ENCODE results near the gene GRK6. TPM values are rescaled to one million over a fixed set of nuclear protein-coding genes. Genes with fewer than 3 reads are reported as not detected.

GRK6 gene
- polyA plus RNA-seq, 1 experiment, result 16.4 TPM

- TF ChIP-seq, protein P1, sequence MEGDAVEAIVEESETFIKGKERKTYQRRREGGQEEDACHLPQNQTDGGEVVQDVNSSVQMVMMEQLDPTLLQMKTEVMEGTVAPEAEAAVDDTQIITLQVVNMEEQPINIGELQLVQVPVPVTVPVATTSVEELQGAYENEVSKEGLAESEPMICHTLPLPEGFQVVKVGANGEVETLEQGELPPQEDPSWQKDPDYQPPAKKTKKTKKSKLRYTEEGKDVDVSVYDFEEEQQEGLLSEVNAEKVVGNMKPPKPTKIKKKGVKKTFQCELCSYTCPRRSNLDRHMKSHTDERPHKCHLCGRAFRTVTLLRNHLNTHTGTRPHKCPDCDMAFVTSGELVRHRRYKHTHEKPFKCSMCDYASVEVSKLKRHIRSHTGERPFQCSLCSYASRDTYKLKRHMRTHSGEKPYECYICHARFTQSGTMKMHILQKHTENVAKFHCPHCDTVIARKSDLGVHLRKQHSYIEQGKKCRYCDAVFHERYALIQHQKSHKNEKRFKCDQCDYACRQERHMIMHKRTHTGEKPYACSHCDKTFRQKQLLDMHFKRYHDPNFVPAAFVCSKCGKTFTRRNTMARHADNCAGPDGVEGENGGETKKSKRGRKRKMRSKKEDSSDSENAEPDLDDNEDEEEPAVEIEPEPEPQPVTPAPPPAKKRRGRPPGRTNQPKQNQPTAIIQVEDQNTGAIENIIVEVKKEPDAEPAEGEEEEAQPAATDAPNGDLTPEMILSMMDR (IDR thresholded peaks at IDR 0.05; ENCODE audit: low read depth, low read length), result peak; percentile 44
- Histone ChIP-seq H3K9me3 (ENCODE audit: control insufficient read depth, insufficient read depth, low read length) (no peaks in the 10 kb centered on the region), H3K27me3 (ENCODE audit: control insufficient read depth, insufficient read depth, low read length) (peaks cover 32% of the 10 kb centered on the region), H3K27ac (ENCODE audit: low read depth, low read length) (no peak overlapping the region), H3K4me3 (ENCODE audit: low read depth, low read length) (no peak overlapping the region)
- CTCF ChIA-PET, result interaction anchor here (0.6 to 1.4 kb wide), 5 partner anchors 12 to 73 kb away, joined by 3 to 6 read pairs (median 5); no protein-coding TSS in a partner anchor
- POLR2A ChIA-PET, result no interaction called here
- DNase-seq (ENCODE audit: low read depth, low spot score), result no peak
Observed at GRCh38 chr5:177382423-177383029, 44.0 kb upstream of the GRK6 start.

DNA sequence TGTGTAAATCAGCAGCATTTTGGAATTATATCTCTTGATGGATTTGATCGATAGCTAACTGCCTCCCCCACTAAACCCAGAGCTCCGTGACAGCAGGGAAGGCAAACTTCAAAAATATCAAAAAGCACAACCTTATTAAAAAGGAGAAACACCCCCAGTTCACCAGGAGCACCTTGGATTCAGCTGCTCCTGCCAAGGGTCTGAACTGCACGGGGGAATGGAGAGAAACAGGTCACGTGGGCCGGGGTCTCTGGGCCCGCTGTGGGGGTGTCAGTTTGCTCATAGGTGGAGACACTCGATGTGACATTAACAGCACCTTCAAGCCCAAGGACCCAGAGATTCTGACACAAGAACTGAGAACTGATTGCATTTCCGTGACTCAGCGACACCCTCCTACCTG, 43.3 kb upstream of the GRK6 start:
- H3K27ac ChIP-seq (ENCODE audit: low read depth, low read length), result no peak overlapping the region
- peaks cover 32% of the 10 kb centered on the region for H3K27me3 ChIP-seq (ENCODE audit: control insufficient read depth, insufficient read depth, low read length)
- ChIA-PET POLR2A (no interaction called here), CTCF (interaction anchor here (1.2 to 1.4 kb wide), 3 partner anchors 12 to 65 kb away, joined by 5 to 6 read pairs (median 6); no protein-coding TSS in a partner anchor)
- DNase-seq (ENCODE audit: low read depth, low spot score), result no peak
- no peaks in the 10 kb centered on the region for H3K9me3 ChIP-seq (ENCODE audit: control insufficient read depth, insufficient read depth, low read length)
- TF ChIP-seq, protein P1 (IDR thresholded peaks at IDR 0.05; ENCODE audit: low read depth, low read length), result no peak
- no peak overlapping the region for H3K4me3 ChIP-seq (ENCODE audit: low read depth, low read length)

- Histone ChIP-seq H3K9me3 (ENCODE audit: control insufficient read depth, insufficient read depth, low read length) (no peaks in the 10 kb centered on the region), H3K27ac (ENCODE audit: low read depth, low read length) (peak within 1 kb of the TSS; percentile 11), H3K4me3 (ENCODE audit: low read depth, low read length) (no peak within 1 kb of the TSS), H3K27me3 (ENCODE audit: control insufficient read depth, insufficient read depth, low read length) (peaks cover 32% of the 10 kb centered on the region)
- TF ChIP-seq, protein P1 (IDR thresholded peaks at IDR 0.05; ENCODE audit: low read depth, low read length), result no peak
- CTCF ChIA-PET, result interaction anchor here (0.6 to 1.0 kb wide), 2 partner anchors 15 to 83 kb away, joined by 3 read pairs; no protein-coding TSS in a partner anchor
- DNase-seq (ENCODE audit: low read depth, low spot score), result no peak
- POLR2A ChIA-PET, result no interaction called here
Observed at GRCh38 chr5:177384134-177384533, 42.3 kb upstream of the GRK6 start, which contains the start of gene SLC34A1. Gene SLC34A1, plus strand, starts transcription at chr5:177384434. Its CDS starts 1,308 bp downstream, at chr5:177385742.

DNA sequence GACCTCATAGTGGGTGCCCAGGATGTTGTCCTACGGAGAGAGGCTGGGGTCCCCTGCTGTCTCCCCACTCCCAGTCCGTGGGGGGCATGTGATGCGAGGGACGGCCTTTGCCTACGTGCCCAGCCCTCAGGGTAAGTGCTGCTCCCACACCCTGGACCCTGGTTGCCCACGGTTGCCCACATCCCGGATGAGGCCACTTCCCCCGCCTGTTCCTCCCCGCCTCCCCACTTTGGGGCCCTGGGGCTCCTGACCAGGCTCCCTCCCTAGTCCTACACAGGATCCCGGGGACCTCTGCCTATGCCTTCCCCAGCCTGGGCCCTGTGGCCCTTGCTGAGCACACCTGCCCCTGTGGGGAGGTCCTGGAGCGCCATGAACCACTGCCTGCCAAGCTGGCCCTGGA, 40.8 kb upstream of the GRK6 start:
- no peak overlapping the region for H3K4me3 ChIP-seq (ENCODE audit: low read depth, low read length)
- H3K27me3 ChIP-seq (ENCODE audit: control insufficient read depth, insufficient read depth, low read length), result peaks cover 32% of the 10 kb centered on the region
- H3K27ac ChIP-seq (ENCODE audit: low read depth, low read length), result no peak overlapping the region
- H3K9me3 ChIP-seq (ENCODE audit: control insufficient read depth, insufficient read depth, low read length), result no peaks in the 10 kb centered on the region
- no peak for DNase-seq (ENCODE audit: low read depth, low spot score)
- POLR2A ChIA-PET, result no interaction called here
- TF ChIP-seq, protein P1 (IDR thresholded peaks at IDR 0.05; ENCODE audit: low read depth, low read length), result no peak
- CTCF ChIA-PET, result no interaction called here

- CTCF ChIA-PET, result interaction anchor here (0.9 kb wide), 1 partner anchor 17 kb away, joined by 4 read pairs; no protein-coding TSS in a partner anchor
- no peak for DNase-seq (ENCODE audit: low read depth, low spot score)
- H3K27me3 ChIP-seq (ENCODE audit: control insufficient read depth, insufficient read depth, low read length), result peaks cover 32% of the 10 kb centered on the region
- POLR2A ChIA-PET, result no interaction called here
- no peak overlapping the region for H3K27ac ChIP-seq (ENCODE audit: low read depth, low read length)
- H3K9me3 ChIP-seq (ENCODE audit: control insufficient read depth, insufficient read depth, low read length), result no peaks in the 10 kb centered on the region
- H3K4me3 ChIP-seq (ENCODE audit: low read depth, low read length), result no peak overlapping the region
- TF ChIP-seq, protein P1 (IDR thresholded peaks at IDR 0.05; ENCODE audit: low read depth, low read length), result no peak
Observed at GRCh38 chr5:177386542-177386941, 39.9 kb upstream of the GRK6 start.
